NCI-H2081 (cell line): ENCODE data around the gene COPS7B.
A peak's percentile ranks its signal among the peaks of the same experiment; 100 is the strongest.

ENCODE experiments used
- DNase-seq, 2 experiments: peaks; one replicate each; lab custom pipeline; 2025; lab: John Stamatoyannopoulos, UW

The COPS7B gene

GRCh38 chr2:231785822-231786176 lies 446 bp upstream of the COPS7B start:
- no peak for DNase-seq

- DNase-seq = no peak
These were observed 660 bp downstream of the COPS7B start for GRCh38 chr2:231786917-231787292.

- no peak for DNase-seq
These were observed 4.9 kb downstream of the COPS7B start for GRCh38 chr2:231791107-231791506.

GRCh38 chr2:231794383-231794782 lies 8.1 kb downstream of the COPS7B start:
- DNase-seq = no peak

- DNase-seq = peak; percentile 60 to 78
These were observed 9.5 kb downstream of the COPS7B start for GRCh38 chr2:231795525-231796327.

- peak in 1 of 2 experiments; percentile 8 for DNase-seq
These were observed 14.3 kb downstream of the COPS7B start for GRCh38 chr2:231800493-231801091.

GRCh38 chr2:231803501-231804138 lies 17.4 kb downstream of the COPS7B start:
- no peak for DNase-seq

- no peak for DNase-seq
These were observed 20.8 kb downstream of the COPS7B start for GRCh38 chr2:231807020-231807419.

- no peak for DNase-seq
These were observed 24.7 kb downstream of the COPS7B start for GRCh38 chr2:231810905-231811304.

- no peak for DNase-seq
These were observed 30.2 kb downstream of the COPS7B start for GRCh38 chr2:231816327-231817026.

- no peak for DNase-seq
These were observed 33.3 kb downstream of the COPS7B start for GRCh38 chr2:231819447-231820042.

- no peak for DNase-seq
These were observed 34.6 kb downstream of the COPS7B start for GRCh38 chr2:231820786-231821303.

- DNase-seq = no peak
These were observed 35.7 kb downstream of the COPS7B start for GRCh38 chr2:231821908-231822307.

GRCh38 chr2:231853105-231853504 lies 66.9 kb downstream of the COPS7B start:
- DNase-seq = no peak

- DNase-seq = no peak
These were observed 68.4 kb downstream of the COPS7B start for GRCh38 chr2:231854616-231855125.

- no peak for DNase-seq
These were observed 70.7 kb downstream of the COPS7B start for GRCh38 chr2:231856959-231857358.
